Measurements from ENCODE around the gene JOSD1. TPM values are rescaled to one million over a fixed set of nuclear protein-coding genes. Genes with fewer than 3 reads are reported as not detected.

The JOSD1 gene
- total and polyA plus RNA-seq, 2 of the 4 experiments (the other 2 are of a cell fraction) = 30.2 to 35.8 TPM

DNA sequence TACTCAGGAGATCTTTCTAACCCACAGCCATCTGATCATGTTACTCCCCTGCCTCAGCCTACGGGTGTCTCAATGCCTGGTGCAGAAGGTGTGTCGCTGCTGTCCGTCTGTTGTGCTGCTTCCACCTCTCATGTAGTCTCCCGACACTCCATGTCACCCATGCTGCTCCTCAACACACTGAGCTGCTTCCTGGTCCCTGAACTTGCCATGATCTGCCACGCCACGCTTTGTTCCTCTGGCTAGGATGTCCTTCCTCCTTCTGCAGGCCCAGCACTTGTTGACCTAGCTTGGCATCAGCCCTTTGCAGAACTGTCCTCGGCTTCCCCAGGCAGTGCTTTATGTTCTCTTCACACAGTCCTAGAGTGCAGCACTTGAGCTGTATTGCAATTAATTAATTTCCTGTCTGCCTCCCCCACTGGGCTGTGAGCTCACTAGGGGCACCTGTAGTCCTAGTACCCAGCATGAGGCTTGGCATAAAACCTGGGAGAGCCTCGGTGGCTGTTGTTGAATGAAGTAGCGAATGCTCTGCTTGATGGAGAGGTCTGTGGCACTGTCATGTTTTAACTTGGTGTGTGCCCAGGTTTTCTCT lies 14.5 kb upstream of the JOSD1 start:
- Histone ChIP-seq H4K5ac (ENCODE audit: low read depth, low read length) (no peak overlapping the region), H4K91ac (ENCODE audit: insufficient read depth, low read depth, low read length) (no peak overlapping the region), H3K4me2 (ENCODE audit: low read depth, low read length) (no peak overlapping the region), H2AK5ac (ENCODE audit: low read depth, low read length) (no peak overlapping the region), H2BK120ac (ENCODE audit: low read depth, low read length) (no peak overlapping the region), H3K27ac (ENCODE audit: insufficient read depth, low read length) (no peak overlapping the region), H2BK20ac (ENCODE audit: low read depth, low read length) (no peak overlapping the region), H3K27me3 (ENCODE audit: control insufficient read depth, insufficient read depth, low read length) (no peaks in the 10 kb centered on the region), H3K36me3 (ENCODE audit: control insufficient read depth, insufficient read depth, low read length) (peaks cover 22% of the 10 kb centered on the region), H3K4ac (ENCODE audit: low read depth, low read length) (no peak overlapping the region), H4K20me1 (ENCODE audit: insufficient read depth, low read length) (peaks cover 70% of the 10 kb centered on the region), H3K4me1 (ENCODE audit: control insufficient read depth, insufficient read depth, low read length) (peaks cover 4% of the 10 kb centered on the region), H3K14ac (replicated peaks; ENCODE audit: low read depth, low read length) (no peak overlapping the region), H2BK5ac (ENCODE audit: low read depth, low read length, poor library complexity, severe bottlenecking) (no peak overlapping the region), H4K8ac (ENCODE audit: low read depth in 2 of 2, low read length in 2 of 2) (no peak overlapping the region), H3K4me3 (ENCODE audit: insufficient read depth, low read depth, low read length) (no peak overlapping the region), H3K23ac (ENCODE audit: low read depth, low read length) (no peak overlapping the region), H3K56ac (ENCODE audit: extremely low read depth, insufficient read depth, low read length) (no peak overlapping the region), H2AK9ac (replicated peaks; ENCODE audit: low read depth, low read length, poor library complexity) (no peak overlapping the region), H3K18ac (ENCODE audit: low read depth, low read length) (no peak overlapping the region), H2AFZ (replicated peaks; ENCODE audit: low read length, poor library complexity) (no peak overlapping the region), H2BK15ac (ENCODE audit: low read depth, low read length) (no peak overlapping the region), H3K9ac (ENCODE audit: low read depth, low read length) (no peak overlapping the region), H3K9me3 (ENCODE audit: control insufficient read depth, insufficient read depth, low read length) (no peaks in the 10 kb centered on the region), H3K9me1 (ENCODE audit: insufficient read depth, low read length) (peaks cover 32% of the 10 kb centered on the region), H3K79me1 (ENCODE audit: low read depth in 1 of 2, low read length in 2 of 2) (peaks cover 39 to 87% of the 10 kb centered on the region in 2 experiments; a peak in 3 of 4 replicates)
- DNase-seq (no peak), ATAC-seq (ENCODE audit: low read depth) (no peak)
- intact Hi-C loops (cut with micrococcal nuclease) (no loop called here), dilution Hi-C loops (cut with HindIII; ENCODE audit: low sequenced_read_pairs, unreplicated experiment) (no loop called here), in situ Hi-C loops (cut with MboI; ENCODE audit: low sequenced_read_pairs) (no loop called here)
- no TSS peak for BruUV-seq (replicated peaks)
- POLR2A ChIA-PET (ENCODE audit: unreplicated experiment) = no interaction called here
- WGBS, 2 experiments (ENCODE audit: extremely low coverage in 2 of 2, insufficient read length in 1 of 2) = 91% methylated on average over 6 of the region's 9 CpGs; no CpG with 5 or more reads in 1 of the 2 experiments
- TF ChIP-seq SMC3 (IDR thresholded peaks at IDR 0.05; ENCODE audit: low read depth, low read length) (no peak), MAFK (IDR thresholded peaks at IDR 0.05; ENCODE audit: low read depth, low read length) (no peak), CHD1 (IDR thresholded peaks at IDR 0.05; ENCODE audit: low read depth, low read length) (no peak), RFX5 (IDR thresholded peaks at IDR 0.05; ENCODE audit: low read depth, low read length) (no peak), USF2 (IDR thresholded peaks at IDR 0.05; ENCODE audit: low read depth, low read length) (no peak), FOS (IDR thresholded peaks at IDR 0.05; ENCODE audit: low read depth, low read length) (no peak), MAZ (IDR thresholded peaks at IDR 0.05; ENCODE audit: borderline replicate concordance, low read depth, low read length) (no peak), MXI1 (IDR thresholded peaks at IDR 0.05; ENCODE audit: borderline replicate concordance, low read depth, low read length) (no peak), CEBPB (IDR thresholded peaks at IDR 0.05; ENCODE audit: low read depth, low read length) (no peak), RAD21 (IDR thresholded peaks at IDR 0.05; ENCODE audit: low read length) (no peak), RCOR1 (IDR thresholded peaks at IDR 0.05; ENCODE audit: insufficient replicate concordance, low read length) (no peak), POLR2A (IDR thresholded peaks at IDR 0.05; ENCODE audit: low read depth, low read length) (no peak), NFE2L2 (IDR thresholded peaks at IDR 0.05; ENCODE audit: low read depth, low read length) (no peak), BHLHE40 (IDR thresholded peaks at IDR 0.05; ENCODE audit: low read depth, low read length) (no peak)
- TF ChIP-seq, protein P1, sequence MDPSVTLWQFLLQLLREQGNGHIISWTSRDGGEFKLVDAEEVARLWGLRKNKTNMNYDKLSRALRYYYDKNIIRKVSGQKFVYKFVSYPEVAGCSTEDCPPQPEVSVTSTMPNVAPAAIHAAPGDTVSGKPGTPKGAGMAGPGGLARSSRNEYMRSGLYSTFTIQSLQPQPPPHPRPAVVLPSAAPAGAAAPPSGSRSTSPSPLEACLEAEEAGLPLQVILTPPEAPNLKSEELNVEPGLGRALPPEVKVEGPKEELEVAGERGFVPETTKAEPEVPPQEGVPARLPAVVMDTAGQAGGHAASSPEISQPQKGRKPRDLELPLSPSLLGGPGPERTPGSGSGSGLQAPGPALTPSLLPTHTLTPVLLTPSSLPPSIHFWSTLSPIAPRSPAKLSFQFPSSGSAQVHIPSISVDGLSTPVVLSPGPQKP (IDR thresholded peaks at IDR 0.05; ENCODE audit: borderline replicate concordance, low read depth, low read length) = no peak
- TF ChIP-seq, protein P2, sequence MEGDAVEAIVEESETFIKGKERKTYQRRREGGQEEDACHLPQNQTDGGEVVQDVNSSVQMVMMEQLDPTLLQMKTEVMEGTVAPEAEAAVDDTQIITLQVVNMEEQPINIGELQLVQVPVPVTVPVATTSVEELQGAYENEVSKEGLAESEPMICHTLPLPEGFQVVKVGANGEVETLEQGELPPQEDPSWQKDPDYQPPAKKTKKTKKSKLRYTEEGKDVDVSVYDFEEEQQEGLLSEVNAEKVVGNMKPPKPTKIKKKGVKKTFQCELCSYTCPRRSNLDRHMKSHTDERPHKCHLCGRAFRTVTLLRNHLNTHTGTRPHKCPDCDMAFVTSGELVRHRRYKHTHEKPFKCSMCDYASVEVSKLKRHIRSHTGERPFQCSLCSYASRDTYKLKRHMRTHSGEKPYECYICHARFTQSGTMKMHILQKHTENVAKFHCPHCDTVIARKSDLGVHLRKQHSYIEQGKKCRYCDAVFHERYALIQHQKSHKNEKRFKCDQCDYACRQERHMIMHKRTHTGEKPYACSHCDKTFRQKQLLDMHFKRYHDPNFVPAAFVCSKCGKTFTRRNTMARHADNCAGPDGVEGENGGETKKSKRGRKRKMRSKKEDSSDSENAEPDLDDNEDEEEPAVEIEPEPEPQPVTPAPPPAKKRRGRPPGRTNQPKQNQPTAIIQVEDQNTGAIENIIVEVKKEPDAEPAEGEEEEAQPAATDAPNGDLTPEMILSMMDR (conservative IDR thresholded peaks at IDR 0.05; ENCODE audit: low read depth, low read length) = no peak
- CTCF ChIA-PET = interaction anchor here (1.3 kb wide), 1 partner anchor 54 kb away, joined by 3 read pairs; no protein-coding TSS in a partner anchor

Data from IMR-90 (cell line).